Measurements from ENCODE around the gene GRM7. TPM values are rescaled to one million over a fixed set of nuclear protein-coding genes. Genes with fewer than 3 reads are reported as not detected.
"Not testable (repeated sequence)": the region's sequence is repeated elsewhere in the genome, so short reads cannot be mapped to it uniquely, and the experiment has no call there.

Gene GRM7
- polyA plus RNA-seq, 4 donors: 0.01 to 0.30 TPM; not detected in 2

DNA sequence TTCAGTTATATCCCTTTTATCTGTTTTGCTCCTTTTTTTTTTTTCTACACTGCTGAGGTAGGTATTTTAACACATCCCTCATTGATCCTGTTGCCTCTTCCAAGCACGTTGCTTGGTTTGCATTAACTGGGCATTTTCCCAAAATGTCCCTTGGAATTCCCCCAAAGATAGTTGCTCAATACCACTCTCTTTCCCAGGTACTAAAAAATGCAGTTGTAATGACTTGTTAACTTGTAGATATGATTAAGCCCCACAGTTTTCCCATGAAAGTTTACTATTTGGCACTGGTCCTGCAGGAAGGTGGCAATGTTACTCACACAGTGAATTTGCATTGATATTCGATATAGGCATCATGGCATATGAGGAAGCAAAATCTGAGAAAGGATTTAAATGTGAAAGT is 67.1 kb downstream of the GRM7 start:
- no peaks in the 10 kb centered on the region for H3K4me1 ChIP-seq (ENCODE audit: control insufficient read depth in 3 of 3, insufficient read depth in 2 of 3, low read depth in 1 of 3, low read length in 2 of 3)
- no peaks in the 10 kb centered on the region for H3K27me3 ChIP-seq (ENCODE audit: control insufficient read depth in 3 of 3, insufficient read depth in 3 of 3, low read length in 3 of 3)
- no peak overlapping the region for H3K27ac ChIP-seq (ENCODE audit: low read depth in 1 of 3, low read length in 2 of 3)
- H3K4me3 ChIP-seq (ENCODE audit: low read depth in 1 of 3, low read length in 3 of 3): no peak overlapping the region
- DNase-seq (no peak), FAIRE-seq (no peak)
- H3K36me3 ChIP-seq (ENCODE audit: control insufficient read depth in 3 of 3, insufficient read depth in 2 of 3, low read depth in 1 of 3, low read length in 3 of 3): no peaks in the 10 kb centered on the region
- H3K9me3 ChIP-seq (ENCODE audit: control insufficient read depth in 2 of 2, insufficient read depth in 1 of 2, low read depth in 1 of 2, low read length in 1 of 2): no peaks in the 10 kb centered on the region
- WGBS, 3 donors: 30 to 69% (median 38%) methylated on average over 2 of the region's 2 CpGs

DNA sequence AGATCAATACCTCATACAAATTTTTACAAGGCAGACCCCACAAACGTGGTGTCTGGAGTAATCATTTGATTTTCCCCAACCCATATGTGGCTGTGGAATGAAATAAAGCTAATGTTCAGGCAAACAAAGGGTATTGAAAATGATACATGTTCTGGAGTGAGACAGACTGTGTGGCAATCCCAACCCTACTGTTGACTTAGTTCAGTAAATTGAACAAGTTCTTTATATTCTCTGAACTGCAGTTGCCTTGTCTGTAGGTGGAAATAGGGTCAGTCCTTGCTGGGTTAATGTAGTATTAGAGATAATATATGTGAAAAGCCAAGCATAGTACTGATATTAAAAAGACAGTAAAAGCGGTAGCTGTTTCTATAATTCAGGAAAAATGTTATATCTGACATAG is 69.0 kb downstream of the GRM7 start:
- H3K27me3 ChIP-seq (ENCODE audit: control insufficient read depth in 3 of 3, insufficient read depth in 3 of 3, low read length in 3 of 3): no peaks in the 10 kb centered on the region
- H3K27ac ChIP-seq (ENCODE audit: low read depth in 1 of 3, low read length in 2 of 3): no peak overlapping the region
- WGBS, 3 donors: 55 to 61% (median 58%) methylated on average over 2 of the region's 2 CpGs
- no peak overlapping the region for H3K4me3 ChIP-seq (ENCODE audit: low read depth in 1 of 3, low read length in 3 of 3)
- no peaks in the 10 kb centered on the region for H3K36me3 ChIP-seq (ENCODE audit: control insufficient read depth in 3 of 3, insufficient read depth in 2 of 3, low read depth in 1 of 3, low read length in 3 of 3)
- DNase-seq (no peak), FAIRE-seq (no peak)
- H3K9me3 ChIP-seq (ENCODE audit: control insufficient read depth in 2 of 2, insufficient read depth in 1 of 2, low read depth in 1 of 2, low read length in 1 of 2): no peaks in the 10 kb centered on the region
- no peaks in the 10 kb centered on the region for H3K4me1 ChIP-seq (ENCODE audit: control insufficient read depth in 3 of 3, insufficient read depth in 2 of 3, low read depth in 1 of 3, low read length in 2 of 3)

DNA sequence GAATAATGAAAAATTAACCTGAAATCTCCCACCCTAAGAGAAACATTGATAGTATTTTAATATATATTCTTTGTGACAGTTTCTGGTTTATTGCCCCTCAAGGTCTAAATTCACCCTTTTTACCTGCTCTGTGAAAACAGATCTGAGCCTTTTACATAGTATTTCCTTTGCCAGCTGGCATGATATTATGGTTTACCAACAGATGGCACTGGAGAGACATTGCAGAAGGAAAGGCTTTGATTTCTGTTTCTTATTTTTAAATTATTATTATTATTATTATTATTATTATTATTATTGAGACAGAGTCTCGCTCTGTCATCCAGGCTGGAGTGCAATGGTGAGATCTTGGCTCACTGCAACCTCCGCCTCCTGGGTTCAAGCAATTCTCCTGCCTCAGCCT is 74.5 kb downstream of the GRM7 start:
- not testable (repeated sequence) for H3K9me3 ChIP-seq (ENCODE audit: control insufficient read depth in 2 of 2, insufficient read depth in 1 of 2, low read depth in 1 of 2, low read length in 1 of 2); H3K27me3 ChIP-seq (ENCODE audit: control insufficient read depth in 3 of 3, insufficient read depth in 3 of 3, low read length in 3 of 3); H3K4me1 ChIP-seq (ENCODE audit: control insufficient read depth in 3 of 3, insufficient read depth in 2 of 3, low read depth in 1 of 3, low read length in 2 of 3); H3K27ac ChIP-seq (ENCODE audit: low read depth in 1 of 3, low read length in 2 of 3); H3K36me3 ChIP-seq (ENCODE audit: control insufficient read depth in 3 of 3, insufficient read depth in 2 of 3, low read depth in 1 of 3, low read length in 3 of 3); DNase-seq; FAIRE-seq; H3K4me3 ChIP-seq (ENCODE audit: low read depth in 1 of 3, low read length in 3 of 3)
- WGBS, 3 donors: 87 to 93% (median 91%) methylated on average over 2 of the region's 2 CpGs

DNA sequence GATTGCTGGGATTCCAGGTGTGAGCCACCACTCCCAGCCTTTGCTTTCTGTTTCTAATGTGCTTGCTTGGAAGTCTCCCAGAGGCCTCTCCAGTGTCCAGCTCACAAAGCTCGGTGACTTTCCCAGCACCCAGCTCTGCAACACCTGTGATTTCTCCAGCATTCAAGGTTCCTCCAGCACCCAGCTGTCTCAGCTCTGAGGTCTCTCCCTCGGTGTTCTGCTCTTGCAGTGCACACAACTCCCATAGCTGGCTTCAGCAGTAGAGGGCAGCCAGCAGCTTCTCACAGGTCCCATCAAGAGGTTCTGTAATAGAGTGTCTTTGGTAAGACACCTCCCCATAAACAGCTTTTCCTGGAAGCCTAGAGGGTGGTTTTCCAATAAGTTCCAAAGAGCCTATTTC is 75.1 kb downstream of the GRM7 start:
- no peak for FAIRE-seq
- H3K4me3 ChIP-seq (ENCODE audit: low read depth in 1 of 3, low read length in 3 of 3): no peak overlapping the region
- no peaks in the 10 kb centered on the region for H3K27me3 ChIP-seq (ENCODE audit: control insufficient read depth in 3 of 3, insufficient read depth in 3 of 3, low read length in 3 of 3)
- no peak for DNase-seq
- H3K27ac ChIP-seq (ENCODE audit: low read depth in 1 of 3, low read length in 2 of 3): no peak overlapping the region
- no peaks in the 10 kb centered on the region for H3K9me3 ChIP-seq (ENCODE audit: control insufficient read depth in 2 of 2, insufficient read depth in 1 of 2, low read depth in 1 of 2, low read length in 1 of 2)
- no peaks in the 10 kb centered on the region for H3K36me3 ChIP-seq (ENCODE audit: control insufficient read depth in 3 of 3, insufficient read depth in 2 of 3, low read depth in 1 of 3, low read length in 3 of 3)
- WGBS, 3 donors: 75 to 86% (median 83%) methylated on average over 2 of the region's 2 CpGs
- no peaks in the 10 kb centered on the region for H3K4me1 ChIP-seq (ENCODE audit: control insufficient read depth in 3 of 3, insufficient read depth in 2 of 3, low read depth in 1 of 3, low read length in 2 of 3)

DNA sequence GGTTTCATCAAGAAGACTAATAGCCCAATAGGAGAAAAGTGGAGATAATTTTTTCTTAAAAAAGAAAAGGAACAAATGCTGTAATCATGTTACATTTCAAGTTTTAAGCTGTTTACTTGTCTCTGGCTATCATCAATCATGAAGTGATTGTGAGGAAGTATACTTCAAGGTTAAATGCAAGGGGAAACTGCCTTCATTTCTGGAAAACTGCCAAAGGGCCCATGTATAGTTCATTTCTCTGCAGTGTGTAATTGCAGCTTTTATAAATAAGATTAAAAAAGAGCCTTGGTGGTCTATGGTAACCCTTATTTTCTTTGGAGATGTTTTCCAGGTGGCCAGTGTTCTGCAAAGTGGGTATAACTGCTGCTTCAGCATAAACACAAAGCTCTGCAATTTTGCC is 101.9 kb downstream of the GRM7 start:
- no peak overlapping the region for H3K27ac ChIP-seq (ENCODE audit: low read depth in 1 of 3, low read length in 2 of 3)
- H3K36me3 ChIP-seq (ENCODE audit: control insufficient read depth in 3 of 3, insufficient read depth in 2 of 3, low read depth in 1 of 3, low read length in 3 of 3): no peaks in the 10 kb centered on the region
- no peaks in the 10 kb centered on the region for H3K4me1 ChIP-seq (ENCODE audit: control insufficient read depth in 3 of 3, insufficient read depth in 2 of 3, low read depth in 1 of 3, low read length in 2 of 3)
- H3K4me3 ChIP-seq (ENCODE audit: low read depth in 1 of 3, low read length in 3 of 3): no peak overlapping the region
- H3K27me3 ChIP-seq (ENCODE audit: control insufficient read depth in 3 of 3, insufficient read depth in 3 of 3, low read length in 3 of 3): no peaks in the 10 kb centered on the region
- no peaks in the 10 kb centered on the region for H3K9me3 ChIP-seq (ENCODE audit: control insufficient read depth in 2 of 2, insufficient read depth in 1 of 2, low read depth in 1 of 2, low read length in 1 of 2)
- FAIRE-seq (no peak), DNase-seq (no peak)

DNA sequence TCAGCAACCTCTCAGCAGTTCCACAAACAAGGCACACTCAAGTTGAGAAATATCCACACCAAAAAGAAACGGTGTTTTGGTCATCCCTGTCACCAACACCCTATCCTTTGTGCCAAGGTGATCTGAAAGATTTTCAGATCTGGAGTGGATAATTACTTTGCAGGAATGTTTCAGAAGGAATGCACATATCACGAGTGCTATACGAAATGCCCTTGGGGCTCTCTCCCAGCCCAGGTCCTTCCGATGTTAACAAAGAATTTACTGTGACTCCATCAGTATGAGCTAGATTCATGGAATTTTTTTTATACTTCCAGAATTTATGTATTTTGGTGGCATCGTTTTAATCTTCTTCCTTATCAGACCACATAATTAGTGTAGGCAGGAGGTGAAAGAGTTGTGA is 105.0 kb downstream of the GRM7 start:
- 74 to 83% (median 81%) methylated on average over 5 of the region's 5 CpGs for WGBS, 3 donors
- H3K4me3 ChIP-seq (ENCODE audit: low read depth in 1 of 3, low read length in 3 of 3): no peak overlapping the region
- FAIRE-seq (no peak), DNase-seq (no peak)
- no peak overlapping the region for H3K27ac ChIP-seq (ENCODE audit: low read depth in 1 of 3, low read length in 2 of 3)
- no peaks in the 10 kb centered on the region for H3K36me3 ChIP-seq (ENCODE audit: control insufficient read depth in 3 of 3, insufficient read depth in 2 of 3, low read depth in 1 of 3, low read length in 3 of 3)
- H3K27me3 ChIP-seq (ENCODE audit: control insufficient read depth in 3 of 3, insufficient read depth in 3 of 3, low read length in 3 of 3): no peaks in the 10 kb centered on the region
- no peaks in the 10 kb centered on the region for H3K9me3 ChIP-seq (ENCODE audit: control insufficient read depth in 2 of 2, insufficient read depth in 1 of 2, low read depth in 1 of 2, low read length in 1 of 2)
- no peaks in the 10 kb centered on the region for H3K4me1 ChIP-seq (ENCODE audit: control insufficient read depth in 3 of 3, insufficient read depth in 2 of 3, low read depth in 1 of 3, low read length in 2 of 3)

DNA sequence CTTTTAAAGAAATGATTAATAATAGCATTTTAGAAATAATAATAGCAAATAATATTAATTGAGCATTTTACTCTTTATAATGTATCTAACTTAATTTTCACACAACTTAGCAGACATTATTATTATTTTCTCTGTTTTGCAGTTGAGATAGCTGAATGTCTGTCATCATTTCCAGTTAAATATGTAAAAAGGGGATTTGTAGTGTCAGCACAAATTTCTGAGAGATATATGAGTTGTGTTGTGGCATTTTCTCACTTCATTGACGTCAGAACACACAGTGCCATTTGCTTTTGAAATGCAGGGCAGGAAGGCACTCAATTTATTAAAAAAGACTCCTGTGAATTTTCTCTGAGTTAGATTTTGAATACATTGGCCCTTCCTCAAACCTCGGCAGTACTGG is 111.0 kb downstream of the GRM7 start:
- Histone ChIP-seq H3K27me3 (ENCODE audit: control insufficient read depth in 3 of 3, insufficient read depth in 3 of 3, low read length in 3 of 3) (no peaks in the 10 kb centered on the region), H3K4me1 (ENCODE audit: control insufficient read depth in 3 of 3, insufficient read depth in 2 of 3, low read depth in 1 of 3, low read length in 2 of 3) (no peaks in the 10 kb centered on the region), H3K9me3 (ENCODE audit: control insufficient read depth in 2 of 2, insufficient read depth in 1 of 2, low read depth in 1 of 2, low read length in 1 of 2) (peaks cover 0 to 1% of the 10 kb centered on the region in 2 donors), H3K36me3 (ENCODE audit: control insufficient read depth in 3 of 3, insufficient read depth in 2 of 3, low read depth in 1 of 3, low read length in 3 of 3) (no peaks in the 10 kb centered on the region), H3K4me3 (ENCODE audit: low read depth in 1 of 3, low read length in 3 of 3) (no peak overlapping the region), H3K27ac (ENCODE audit: low read depth in 1 of 3, low read length in 2 of 3) (no peak overlapping the region)
- FAIRE-seq: no peak
- WGBS, 3 donors: 84 to 91% (median 86%) methylated on average over 2 of the region's 2 CpGs
- DNase-seq: no peak

DNA sequence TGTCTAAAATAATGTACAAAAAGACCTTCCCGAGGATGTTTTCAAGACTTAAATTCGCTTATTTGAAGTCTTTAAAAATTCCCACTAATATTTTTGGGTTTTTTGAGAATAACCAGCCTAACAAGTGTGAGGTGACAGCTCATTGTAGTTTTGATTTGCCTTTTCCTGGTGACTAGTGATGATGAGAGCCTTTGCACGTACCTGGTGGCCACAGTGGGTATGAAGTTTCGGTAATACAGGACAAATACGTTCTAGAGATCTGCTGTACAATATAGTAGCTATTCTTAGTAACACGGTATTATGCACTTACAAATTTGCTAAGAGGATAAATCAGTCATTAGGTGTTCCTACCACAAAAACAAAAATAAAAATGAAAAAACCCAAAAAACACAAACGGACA is 124.9 kb downstream of the GRM7 start:
- Histone ChIP-seq H3K36me3 (ENCODE audit: control insufficient read depth in 3 of 3, insufficient read depth in 2 of 3, low read depth in 1 of 3, low read length in 3 of 3) (no peaks in the 10 kb centered on the region), H3K27me3 (ENCODE audit: control insufficient read depth in 3 of 3, insufficient read depth in 3 of 3, low read length in 3 of 3) (no peaks in the 10 kb centered on the region), H3K4me3 (ENCODE audit: low read depth in 1 of 3, low read length in 3 of 3) (no peak overlapping the region), H3K27ac (ENCODE audit: low read depth in 1 of 3, low read length in 2 of 3) (no peak overlapping the region), H3K9me3 (ENCODE audit: control insufficient read depth in 2 of 2, insufficient read depth in 1 of 2, low read depth in 1 of 2, low read length in 1 of 2) (peaks cover 0 to 2% of the 10 kb centered on the region in 2 donors), H3K4me1 (ENCODE audit: control insufficient read depth in 3 of 3, insufficient read depth in 2 of 3, low read depth in 1 of 3, low read length in 2 of 3) (no peaks in the 10 kb centered on the region)
- DNase-seq (no peak), FAIRE-seq (no peak)
- 74 to 86% (median 81%) methylated on average over 7 of the region's 7 CpGs for WGBS, 3 donors

DNA sequence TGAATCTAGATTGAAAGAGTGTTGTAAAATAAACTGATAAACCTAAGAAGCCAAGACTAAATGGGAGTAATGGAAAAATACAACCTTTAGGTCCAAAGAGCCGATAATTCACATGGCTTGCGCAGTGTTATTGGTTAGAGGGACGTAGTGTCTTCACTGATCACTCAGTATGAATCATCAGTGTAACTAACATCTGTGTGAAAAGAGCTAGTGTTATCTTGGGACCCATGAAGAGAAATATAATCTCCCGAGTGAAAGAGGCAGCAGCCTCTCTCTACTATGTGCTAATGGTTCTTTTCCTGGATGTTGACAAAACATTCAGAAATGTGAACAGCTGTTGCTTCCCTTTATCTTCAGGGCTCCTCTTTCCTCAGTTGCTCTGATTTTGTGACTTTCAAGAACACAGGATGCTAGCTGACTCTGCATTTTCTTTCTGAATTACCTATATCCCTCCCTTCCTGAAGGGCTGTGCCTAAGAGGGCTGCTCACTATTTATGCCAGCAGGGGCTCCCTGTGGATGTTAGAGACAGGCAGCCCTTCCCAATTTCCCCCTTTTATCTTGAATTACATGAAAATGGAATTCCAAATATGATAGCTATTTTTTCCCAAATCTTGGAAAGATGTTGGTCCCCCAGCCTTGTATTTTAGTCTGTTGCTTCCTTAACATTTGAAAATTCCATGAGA is 128.8 kb downstream of the GRM7 start:
- FAIRE-seq: no peak

More for the DNA sequence above, 128.8 kb downstream of the GRM7 start:
- peaks cover 0 to 2% of the 10 kb centered on the region in 2 donors for H3K9me3 ChIP-seq (ENCODE audit: control insufficient read depth in 2 of 2, insufficient read depth in 1 of 2, low read depth in 1 of 2, low read length in 1 of 2)
- H3K27me3 ChIP-seq (ENCODE audit: control insufficient read depth in 3 of 3, insufficient read depth in 3 of 3, low read length in 3 of 3): no peaks in the 10 kb centered on the region
- H3K4me1 ChIP-seq (ENCODE audit: control insufficient read depth in 3 of 3, insufficient read depth in 2 of 3, low read depth in 1 of 3, low read length in 2 of 3): no peaks in the 10 kb centered on the region
- no peak overlapping the region for H3K27ac ChIP-seq (ENCODE audit: low read depth in 1 of 3, low read length in 2 of 3)
- no peak overlapping the region for H3K4me3 ChIP-seq (ENCODE audit: low read depth in 1 of 3, low read length in 3 of 3)
- WGBS, 3 donors: 73 to 74% (median 74%) methylated on average over 4 of the region's 4 CpGs
- H3K36me3 ChIP-seq (ENCODE audit: control insufficient read depth in 3 of 3, insufficient read depth in 2 of 3, low read depth in 1 of 3, low read length in 3 of 3): no peaks in the 10 kb centered on the region
- DNase-seq: no peak
